ENCODE results near the gene TNFAIP8.

Gene TNFAIP8

GRCh38 chr5:119355685-119356611, at the start of gene TNFAIP8:
Gene TNFAIP8 (plus strand): TSS chr5:119356019. CDS start chr5:119356091, 72 bp downstream.
- no peak for DNase-seq

GRCh38 chr5:119307170-119307569, 48.6 kb upstream of the TNFAIP8 start:
- DNase-seq = no peak

- DNase-seq = no peak
These were observed 46.5 kb upstream of the TNFAIP8 start for GRCh38 chr5:119309326-119309725.

DNA sequence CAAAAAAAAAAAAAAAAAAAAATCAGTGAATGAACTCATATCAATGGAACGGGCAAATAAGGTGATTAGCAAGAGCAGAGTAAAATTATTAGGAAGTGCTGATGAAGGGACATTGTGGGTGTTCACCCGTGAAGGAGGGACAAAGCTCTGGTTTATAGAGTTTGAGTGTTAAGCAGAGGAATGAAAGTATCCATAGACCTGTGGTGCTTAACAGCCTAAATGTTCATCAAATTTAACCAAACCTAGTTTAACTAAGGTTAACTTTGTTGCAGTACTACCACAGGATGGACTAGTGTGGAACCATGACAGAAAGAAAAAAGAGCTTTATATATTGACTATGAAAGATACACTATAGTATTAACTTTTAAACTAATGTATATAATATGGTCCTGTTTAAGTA, 44.1 kb upstream of the TNFAIP8 start:
- no peak for DNase-seq

- DNase-seq = no peak
These were observed 43.4 kb upstream of the TNFAIP8 start for GRCh38 chr5:119312403-119312802.

DNA sequence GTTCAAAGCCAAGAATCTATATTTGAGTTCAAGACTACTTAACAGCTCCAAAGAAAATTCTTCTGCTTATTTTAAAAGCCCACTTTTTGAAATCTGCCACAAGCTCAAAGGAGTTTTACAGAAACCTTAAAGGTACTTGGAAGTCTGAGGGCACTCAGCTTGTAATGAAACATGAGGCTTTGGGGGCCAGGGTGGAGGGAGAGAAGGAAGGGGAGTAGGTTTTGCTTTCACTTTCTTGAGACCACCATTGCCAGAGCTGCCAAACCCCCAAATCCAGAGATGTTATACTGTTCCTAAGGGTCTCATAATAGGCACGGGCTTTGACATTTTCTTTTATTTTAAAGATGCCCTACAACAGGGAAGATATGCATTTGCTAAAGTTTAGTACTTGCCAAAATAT, 42.6 kb upstream of the TNFAIP8 start:
- no peak for DNase-seq

- DNase-seq = no peak
These were observed 41.9 kb upstream of the TNFAIP8 start for GRCh38 chr5:119313658-119314605.

GRCh38 chr5:119315516-119315949, 40.3 kb upstream of the TNFAIP8 start:
- no peak for DNase-seq

- no peak for DNase-seq
These were observed 39.7 kb upstream of the TNFAIP8 start for GRCh38 chr5:119316086-119316485.

- no peak for DNase-seq
These were observed 38.9 kb upstream of the TNFAIP8 start for GRCh38 chr5:119316906-119317305.

DNA sequence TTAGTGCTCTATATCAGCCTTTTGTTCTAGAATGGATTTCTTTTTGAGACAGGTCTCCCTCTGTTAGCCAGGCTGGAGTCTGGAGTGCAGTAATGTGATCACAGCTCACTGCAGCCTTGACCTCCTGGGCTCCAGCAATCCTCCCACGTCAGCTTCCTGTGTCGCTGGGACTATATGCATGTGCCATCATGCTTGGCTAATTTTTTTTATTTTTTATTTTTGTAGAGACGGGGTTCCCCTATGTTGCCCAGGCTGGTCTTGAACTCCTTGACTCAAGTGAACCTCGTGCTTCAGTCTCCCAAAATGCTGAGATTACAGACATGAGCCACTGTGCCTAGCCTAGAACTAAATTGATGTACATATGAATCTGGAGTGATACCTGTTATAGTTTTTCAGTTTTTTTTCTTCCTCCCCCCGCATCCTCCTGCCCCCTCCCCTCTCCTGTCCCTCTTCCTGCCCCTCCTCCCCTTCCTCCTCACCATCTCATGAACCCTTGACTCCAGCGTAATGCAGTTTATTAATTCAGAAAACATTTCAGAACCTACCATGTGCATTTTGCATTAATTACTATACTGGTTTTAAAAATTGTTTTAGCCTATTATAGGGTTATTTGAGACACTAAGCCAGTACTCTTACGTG, 37.4 kb upstream of the TNFAIP8 start:
- DNase-seq = no peak

DNA sequence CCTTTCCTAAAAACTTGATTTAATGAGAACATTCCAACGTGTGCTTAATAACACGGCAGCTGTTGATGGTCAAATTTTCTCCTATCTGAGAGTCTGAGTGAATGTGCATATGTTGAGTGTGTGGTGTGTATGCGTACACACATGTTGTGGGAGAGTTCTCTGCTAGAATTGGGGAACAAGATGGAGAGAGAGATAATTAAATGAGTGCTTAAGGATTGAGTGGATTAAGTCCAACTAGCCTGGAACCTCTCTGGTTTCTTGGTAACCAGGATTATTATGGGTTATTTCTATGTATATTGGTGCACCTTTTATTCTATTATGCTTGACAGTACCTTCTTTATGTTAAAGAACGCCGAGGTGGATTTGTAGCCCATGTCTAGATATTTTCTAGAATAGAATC, 36.4 kb upstream of the TNFAIP8 start:
- no peak for DNase-seq

DNA sequence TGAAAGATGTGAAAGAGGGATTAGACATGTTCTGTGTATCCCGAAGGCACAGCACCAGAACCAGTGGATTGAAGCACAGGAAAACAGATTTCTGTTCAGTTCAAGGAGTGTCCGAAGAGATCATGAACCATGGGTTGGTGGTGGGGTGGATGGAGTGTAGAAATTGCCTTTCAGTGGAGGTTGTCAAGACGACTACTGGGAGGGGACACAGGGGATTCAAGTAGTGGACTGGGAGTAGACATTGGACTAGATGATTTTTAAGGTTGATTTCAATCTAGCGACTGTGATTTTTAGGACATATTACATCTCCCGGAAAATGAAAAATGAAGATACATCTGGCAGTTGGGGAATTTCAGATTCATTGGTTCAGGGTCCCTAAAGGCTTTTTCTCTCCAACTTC, 35.9 kb upstream of the TNFAIP8 start:
- no peak for DNase-seq

DNA sequence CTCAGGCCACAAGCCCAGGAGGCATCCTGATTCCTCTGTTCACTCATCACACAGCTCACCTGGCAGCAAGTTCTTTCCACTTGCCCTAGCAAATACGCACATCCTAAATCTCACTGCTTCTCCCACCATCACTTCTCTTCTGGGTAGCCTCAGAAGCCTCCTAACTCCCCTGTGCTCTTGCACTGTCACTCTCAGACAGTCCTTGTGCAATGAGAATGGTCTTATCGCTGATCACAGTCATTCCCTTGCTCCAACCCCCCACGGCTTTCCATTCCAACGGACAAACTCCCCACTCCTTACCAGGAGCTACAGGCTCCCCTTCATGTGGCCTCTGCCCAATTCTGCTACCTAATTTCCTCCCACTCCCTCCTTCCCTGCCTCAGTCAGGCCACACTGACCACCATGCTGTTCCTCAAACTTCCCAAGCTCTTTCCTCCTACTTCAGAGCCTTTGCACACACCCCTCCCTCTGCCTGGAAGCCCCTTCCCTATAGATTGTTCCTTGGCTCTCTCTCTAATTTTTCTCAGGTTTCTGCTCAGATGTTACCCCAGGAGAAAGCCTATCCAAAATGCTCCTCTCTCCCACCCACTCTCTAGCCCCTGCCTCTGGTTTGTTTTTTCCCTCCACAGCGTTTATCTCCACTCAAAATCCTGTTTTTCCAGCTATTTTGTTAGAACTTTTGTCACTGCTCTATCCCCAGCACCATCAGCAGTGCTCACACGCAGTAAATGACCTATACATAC, 34.1 kb upstream of the TNFAIP8 start:
- DNase-seq = no peak

- no peak for DNase-seq
These were observed 33.4 kb upstream of the TNFAIP8 start for GRCh38 chr5:119322312-119322947.

- no peak for DNase-seq
These were observed 32.8 kb upstream of the TNFAIP8 start for GRCh38 chr5:119322948-119323537.

GRCh38 chr5:119323601-119324000, 32.2 kb upstream of the TNFAIP8 start:
- DNase-seq = peak; percentile 88

- DNase-seq = no peak
These were observed 31.0 kb upstream of the TNFAIP8 start for GRCh38 chr5:119324842-119325241.

DNA sequence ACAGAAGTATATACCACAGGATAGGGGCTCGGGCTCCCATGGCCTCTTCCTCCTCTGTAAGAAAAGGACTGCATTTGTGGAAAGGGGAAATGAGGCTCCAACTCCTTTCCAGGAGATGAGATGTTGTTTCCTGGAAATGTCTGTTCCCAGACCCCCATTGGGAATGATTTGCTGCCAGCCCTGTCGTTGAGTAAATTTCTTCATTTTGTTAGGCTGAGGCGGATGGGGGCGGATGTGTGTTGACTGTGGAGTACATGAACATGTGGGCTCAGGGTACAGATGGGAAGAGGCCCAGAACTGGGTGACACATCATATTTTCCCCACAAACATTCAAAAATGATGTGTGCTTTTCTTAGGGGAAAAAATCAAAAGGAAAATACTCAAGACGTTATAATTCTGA, 28.8 kb upstream of the TNFAIP8 start:
- no peak for DNase-seq

DNA sequence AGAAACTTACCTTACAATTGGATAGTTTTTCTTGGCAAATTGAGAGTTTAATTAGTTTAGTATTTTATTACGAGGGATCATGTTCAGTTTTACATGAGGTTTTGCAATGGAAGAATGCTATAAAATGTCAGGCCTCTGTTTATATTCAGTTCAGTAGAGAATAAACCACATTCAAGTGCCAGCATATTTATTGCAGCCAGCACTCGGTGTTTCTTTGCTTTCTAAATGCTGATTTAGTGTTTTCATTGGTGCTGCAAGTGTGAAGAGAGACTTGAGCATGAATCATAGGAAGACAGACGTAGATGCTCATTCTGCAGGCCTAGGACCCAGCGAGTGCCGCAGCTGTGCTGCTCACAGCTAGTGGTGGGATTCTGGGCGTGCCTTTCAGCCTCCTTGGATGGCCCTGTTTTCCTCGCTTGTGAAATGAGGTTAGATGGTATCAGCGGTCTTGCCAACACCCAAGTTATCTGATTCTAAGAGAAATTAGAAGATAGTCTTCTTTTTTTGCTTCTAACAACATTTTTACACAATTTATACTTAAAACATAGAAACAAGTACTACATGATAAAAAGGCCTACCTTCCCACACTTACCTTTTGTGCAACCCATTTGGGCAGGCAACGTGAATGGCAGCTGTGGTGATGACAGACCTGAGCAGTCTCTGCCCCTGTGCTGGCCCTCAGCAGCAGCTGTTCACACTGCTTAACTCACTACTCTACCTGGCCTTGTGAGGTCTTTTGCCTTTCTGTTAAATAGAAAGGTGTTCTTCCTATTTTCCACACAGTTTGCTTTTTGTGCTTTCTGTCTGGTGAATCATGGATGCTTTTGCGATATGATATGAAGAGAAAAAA, 26.8 kb upstream of the TNFAIP8 start:
- DNase-seq = no peak
